Lung microvascular endothelial cell (primary cell): ENCODE results near the gene NKD1. TPM values are rescaled to one million over a fixed set of nuclear protein-coding genes. Genes with fewer than 3 reads are reported as not detected.

Experiments
- DNase-seq, 2 donors: peaks; one replicate each; pipeline versions ENCODE4 v3.0.0 to v3.0.0-alpha.2; 2010; ENCODE audit warnings: low read depth in 2 of 2
- total RNA-seq: library from RNA; depleted of rRNA; stranded (reverse); fragments of >200 nt; gene quantifications from 2 replicates; pipeline ENCODE4 v1.2.1, GENCODE V29; 2014

Gene NKD1
- total RNA-seq, 1 donor from 2014 or later, result under 0.01 TPM

DNA sequence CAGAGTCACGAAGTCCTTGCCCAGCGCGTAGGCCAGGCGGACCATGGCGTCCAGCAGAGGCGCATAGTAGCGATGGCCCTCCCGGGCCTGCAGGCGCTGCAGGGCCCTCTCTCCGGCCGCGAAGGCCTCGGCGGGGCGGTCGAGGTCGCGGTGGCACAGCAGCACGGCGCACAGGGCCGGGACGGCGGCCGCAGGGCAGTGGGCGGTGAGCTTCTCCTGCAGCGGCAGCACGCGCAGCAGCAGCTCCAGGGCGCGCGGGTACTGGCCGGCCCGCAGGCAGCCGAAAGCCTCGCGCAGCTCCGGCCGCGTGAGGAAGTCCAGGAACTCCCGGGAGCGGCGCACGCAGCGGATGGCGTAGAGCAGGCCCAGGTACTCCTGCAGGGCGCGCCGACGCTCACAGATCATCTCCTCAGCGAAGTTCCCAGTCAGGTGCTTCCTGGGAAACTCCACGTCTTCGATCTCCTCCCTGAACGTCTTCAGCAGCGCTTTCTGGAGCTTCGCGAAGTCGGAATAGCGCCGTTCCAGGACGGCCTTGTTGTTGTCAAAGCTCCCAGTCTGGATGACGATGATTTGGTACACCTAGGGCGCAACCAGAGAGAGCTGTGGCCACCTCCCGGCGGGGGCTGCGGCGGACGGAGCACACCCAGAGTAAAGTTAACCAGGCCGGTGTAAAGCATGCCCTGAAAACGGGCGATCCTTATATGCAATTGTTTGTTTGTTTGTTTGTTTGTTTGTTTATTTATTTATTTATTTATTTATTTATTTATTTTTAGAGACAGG is 125.5 kb downstream of the NKD1 start:
- DNase-seq, result no peak

DNA sequence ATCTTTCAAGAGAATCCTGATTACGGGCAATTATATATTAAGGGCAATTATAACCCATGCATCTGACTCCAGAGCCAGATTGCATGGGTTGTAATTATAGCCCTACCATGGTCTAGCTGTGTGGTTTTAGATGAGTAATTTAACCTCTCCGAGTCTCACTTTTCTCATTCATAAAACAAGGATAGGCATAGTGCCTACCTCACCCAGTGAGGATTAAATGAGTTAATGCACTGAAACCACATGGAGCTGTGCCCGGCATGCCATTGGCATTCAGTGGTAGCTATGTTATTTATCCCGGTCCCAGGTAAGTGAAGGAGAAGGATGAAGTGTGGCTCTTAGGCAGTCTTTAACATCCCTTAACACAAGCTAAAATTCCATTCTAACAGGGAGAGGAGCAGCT is 126.6 kb downstream of the NKD1 start:
- DNase-seq, result no peak

DNA sequence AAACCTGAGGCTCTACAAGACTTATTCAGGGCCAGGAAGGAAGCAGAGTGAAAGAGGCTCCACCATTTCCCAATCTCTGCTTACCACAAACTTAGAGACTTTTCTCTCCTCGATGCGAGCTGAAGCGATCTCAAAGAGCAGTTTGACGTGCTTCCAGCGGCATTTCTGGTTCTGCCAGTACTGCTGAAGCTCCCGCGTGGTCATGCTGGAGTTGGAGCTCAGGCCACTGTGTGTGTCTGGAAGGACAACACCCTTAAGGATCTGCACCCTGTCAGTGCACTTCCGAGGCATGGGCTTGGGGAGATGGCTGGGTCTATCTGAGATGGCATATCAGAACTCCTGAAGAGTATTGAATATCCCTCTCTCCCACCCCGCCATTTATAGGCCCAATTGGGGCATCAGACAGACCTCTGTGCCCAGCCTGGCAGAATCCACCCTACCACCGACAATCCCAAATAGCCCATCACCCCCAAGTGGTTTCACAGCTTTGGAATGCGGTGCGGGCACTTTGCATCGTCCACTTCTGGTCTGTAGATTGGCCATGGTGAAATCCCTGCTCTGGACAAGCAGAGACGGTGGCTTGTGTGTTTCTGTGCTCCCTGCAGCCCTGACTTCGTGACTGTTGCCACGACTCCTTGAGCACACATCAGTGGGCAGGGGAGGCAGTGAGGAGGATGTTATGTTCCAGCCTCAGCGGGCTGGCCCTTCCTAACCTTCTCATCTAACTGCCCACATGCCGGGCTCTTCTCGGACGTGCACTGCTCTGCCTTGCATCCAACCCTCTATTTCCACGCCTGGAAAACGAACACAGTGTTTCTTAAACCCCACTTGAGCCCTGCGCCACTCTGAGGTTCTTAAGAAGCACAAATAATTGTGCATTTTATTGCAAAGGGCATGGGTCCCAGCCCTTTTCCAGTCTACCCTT is 127.8 kb downstream of the NKD1 start:
- DNase-seq, result no peak

DNA sequence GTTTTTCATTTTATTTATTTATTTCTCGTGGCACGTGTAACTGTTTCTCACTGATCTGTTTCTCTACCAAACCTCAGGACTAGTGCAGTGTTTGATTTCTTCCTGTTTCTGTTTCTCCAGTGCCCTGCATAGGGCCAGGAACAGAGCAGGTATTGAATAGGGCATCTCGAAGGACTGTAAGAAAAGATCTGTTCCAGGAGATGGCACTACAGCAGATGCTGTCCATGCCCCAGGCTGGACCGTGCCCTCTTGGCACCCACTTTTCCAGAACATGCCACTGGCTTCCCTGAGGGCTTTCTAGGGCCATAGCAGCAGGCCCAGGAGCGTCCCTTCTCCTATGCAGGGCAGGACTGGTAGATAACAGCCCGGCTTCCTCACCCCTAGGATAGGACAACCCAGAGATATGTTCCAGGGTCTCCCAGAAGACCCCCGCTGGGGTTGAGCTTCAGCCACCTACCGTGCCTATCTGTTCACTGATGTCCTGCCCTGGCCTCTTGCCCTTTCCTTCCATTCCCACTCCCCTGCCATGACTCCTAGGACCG is 128.6 kb downstream of the NKD1 start:
- no peak for DNase-seq

DNA sequence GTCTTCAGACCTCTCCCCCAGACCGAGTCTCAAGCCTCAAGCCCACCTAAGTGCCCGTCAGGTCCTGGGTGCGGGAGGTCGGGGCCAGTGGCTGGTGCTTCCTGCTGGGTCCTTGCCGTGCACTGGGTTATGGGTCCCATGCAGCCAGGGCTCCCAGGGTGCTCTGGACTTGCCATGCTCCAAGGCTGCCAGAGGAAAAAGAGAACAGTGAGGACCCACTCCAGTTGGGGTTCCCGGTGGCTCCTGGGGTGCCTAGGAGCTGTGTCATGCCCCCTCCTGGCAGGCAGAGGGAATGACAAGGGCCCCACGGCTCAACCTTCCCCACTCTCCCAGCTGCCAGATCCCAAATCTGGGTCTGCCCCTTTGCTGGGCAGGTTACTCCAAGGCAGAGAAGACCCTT is 129.2 kb downstream of the NKD1 start:
- DNase-seq, result no peak

DNA sequence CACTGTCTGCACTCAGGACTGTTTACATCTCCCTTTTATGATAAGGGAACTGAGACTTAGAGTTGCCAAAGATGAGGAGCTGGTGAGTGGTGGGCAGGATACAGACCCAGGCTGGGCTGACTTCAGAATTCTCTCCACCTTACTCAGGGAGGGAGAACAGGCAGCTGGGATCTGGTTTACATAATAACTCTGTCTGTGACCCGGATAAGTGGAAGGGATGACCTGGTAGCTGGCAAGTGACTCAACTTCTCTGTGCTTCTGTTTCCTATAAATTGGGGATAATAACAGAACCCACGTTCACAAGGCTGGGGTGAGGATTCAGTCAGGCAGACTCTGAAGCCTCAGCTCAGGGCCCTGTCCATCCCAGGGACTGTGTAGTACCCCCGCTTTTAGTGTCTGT is 130.3 kb downstream of the NKD1 start:
- no peak for DNase-seq

DNA sequence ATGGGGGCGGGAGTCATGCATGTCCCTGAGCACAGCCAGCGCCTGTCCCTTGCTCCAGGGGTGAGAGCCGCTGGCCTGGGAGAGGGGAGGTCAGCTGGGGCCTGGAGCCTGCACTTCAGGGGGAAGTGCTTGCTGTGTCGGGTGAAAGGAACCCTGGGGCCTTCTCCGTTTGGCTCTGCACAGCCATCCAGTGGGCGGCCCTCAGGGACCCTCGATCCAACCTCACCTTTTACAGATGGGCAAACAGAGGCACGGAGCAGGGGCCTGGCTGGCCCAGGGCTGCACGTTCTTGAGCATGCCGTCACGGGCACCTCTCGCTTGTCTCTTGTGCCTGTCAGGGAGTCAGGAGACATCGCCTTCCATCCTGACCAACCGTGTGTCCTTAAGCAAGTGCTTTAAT is 131.1 kb downstream of the NKD1 start:
- no peak for DNase-seq

DNA sequence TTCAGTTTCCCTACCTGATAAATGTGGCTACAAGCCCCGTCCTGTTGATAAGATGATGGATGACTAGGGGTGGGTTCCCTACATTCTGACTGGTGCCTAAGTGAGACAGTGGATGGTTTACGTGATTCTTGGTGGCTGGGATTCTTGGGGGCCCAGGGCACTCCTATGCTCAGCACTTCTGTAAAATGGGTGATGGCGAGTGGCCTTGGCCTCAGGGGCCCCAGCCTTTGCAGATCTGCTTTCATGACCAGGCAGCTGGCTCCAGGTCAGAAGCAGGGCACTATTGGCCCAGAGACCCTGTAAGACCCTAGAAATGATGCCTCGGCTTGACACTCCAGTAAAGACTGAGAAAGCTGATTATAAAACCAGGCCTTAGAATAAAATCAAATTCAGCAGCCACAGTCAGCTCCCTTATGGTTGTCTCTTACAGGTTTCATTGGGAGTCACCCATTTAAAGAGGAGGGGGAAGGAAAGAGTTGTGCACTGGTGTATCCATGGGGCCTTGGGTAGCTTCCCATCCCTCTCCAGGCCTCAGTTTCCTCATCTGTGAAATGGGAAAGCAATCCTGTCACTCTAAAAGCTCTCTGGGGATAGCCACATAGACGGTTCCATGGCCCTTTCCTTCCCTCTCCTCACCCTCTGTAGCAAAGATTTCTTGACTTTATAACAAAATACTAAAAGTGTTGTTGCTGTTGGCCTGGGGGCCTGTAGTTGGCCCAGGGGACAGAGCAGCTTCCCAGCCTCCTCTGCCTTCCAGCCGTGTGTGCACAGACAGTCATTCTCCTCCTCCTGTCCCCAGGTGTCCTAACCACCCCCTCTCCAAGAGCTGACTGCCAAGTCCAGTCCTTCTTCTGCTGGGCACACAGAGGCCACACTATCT is 131.7 kb downstream of the NKD1 start:
- no peak for DNase-seq

DNA sequence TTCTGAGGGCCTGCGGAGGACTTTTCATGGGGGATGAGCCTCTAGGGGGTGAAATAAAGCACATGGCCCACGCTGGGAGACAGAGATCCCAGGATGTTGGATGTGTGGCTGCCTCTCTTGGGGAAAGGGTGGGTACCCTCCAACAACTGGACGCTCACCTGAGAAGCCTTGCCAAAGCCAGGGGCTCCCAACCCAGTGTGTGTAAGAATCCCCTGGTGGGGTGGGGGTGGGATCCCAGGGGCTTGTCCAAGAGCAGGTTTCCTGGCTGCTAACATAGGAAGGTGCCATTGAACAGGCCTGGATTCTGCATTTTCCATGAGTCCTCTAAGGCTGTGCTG is 132.3 kb downstream of the NKD1 start:
- no peak for DNase-seq

DNA sequence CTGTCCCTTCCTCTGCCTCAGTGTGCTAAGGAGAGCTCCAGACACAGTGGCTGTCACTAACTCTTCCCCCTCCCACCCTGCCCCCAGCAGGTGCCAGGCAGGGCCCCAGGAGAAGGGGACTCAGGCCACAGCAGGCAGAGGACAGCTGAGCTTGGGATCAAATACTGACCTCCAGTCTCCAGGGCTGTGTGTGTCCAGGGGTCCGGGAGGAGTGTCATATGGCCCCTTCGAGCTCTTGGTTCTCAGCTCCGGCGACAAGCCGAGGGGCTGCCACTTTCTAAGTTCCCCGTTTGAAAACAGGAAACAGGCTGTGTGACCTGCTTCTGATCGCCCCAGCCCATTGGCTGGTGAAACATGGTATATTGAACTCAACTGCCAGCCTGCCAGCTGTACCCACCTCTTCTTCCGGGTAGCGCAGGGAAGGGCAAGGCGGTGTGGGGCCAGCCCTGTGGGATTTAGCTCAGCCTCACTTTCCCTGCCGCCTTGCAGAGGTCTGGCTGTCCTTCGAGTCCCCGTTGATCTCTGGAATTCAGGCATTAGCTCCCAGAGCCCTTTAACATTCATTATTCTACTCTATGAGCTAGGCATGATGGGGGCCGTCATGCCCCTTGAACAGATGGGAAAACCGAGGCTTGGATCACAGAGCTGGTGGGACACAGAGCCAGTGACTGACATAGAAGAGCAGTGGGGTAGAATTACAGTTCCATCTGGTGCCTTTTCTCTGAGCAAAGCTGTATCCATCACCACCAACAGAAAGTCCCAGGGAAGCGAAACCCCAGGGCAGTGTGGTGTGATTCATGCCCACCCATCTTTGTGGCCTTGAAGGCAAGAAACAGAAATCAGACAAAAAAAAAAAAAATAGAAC is 133.1 kb downstream of the NKD1 start, which contains the start of gene SNX20:
Gene SNX20 (minus strand): TSS at position 292 of the 865 bp plus-strand sequence. CDS start 3,786 bp downstream, outside the sequence.
- no peak for DNase-seq

DNA sequence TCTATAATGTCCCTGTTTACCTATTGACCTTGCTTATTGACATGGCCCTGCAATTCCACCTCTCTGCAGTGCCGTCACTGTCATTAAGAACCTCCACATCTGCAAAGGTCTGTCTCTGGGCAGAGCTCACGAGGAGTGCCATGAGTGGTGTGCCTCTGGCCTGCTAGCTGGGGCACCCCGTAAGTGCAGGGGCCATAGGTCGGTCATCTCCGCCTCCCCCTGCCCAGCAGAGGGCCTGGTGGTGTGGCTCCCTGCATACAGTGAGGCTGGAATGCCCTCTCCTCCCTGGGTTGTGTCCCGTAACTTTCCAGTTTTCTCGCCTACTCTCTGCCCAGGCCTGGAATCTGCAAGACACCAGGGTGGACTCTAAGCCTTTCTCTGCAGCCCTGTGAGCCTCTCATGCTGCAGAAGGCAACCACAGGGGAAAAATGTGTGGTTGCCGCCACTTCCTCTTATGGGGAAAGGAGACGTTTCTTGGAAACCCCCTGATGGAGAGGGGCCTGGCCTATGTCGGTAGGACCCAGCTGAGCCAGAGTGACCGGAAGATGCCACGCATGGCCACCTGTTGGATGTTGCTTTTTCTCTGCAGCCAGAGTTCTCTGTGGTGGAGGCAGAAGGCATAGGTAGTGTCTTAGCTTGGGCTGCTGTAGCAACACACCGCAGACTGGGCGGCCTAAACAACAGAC is 135.6 kb downstream of the NKD1 start:
- DNase-seq, result no peak

DNA sequence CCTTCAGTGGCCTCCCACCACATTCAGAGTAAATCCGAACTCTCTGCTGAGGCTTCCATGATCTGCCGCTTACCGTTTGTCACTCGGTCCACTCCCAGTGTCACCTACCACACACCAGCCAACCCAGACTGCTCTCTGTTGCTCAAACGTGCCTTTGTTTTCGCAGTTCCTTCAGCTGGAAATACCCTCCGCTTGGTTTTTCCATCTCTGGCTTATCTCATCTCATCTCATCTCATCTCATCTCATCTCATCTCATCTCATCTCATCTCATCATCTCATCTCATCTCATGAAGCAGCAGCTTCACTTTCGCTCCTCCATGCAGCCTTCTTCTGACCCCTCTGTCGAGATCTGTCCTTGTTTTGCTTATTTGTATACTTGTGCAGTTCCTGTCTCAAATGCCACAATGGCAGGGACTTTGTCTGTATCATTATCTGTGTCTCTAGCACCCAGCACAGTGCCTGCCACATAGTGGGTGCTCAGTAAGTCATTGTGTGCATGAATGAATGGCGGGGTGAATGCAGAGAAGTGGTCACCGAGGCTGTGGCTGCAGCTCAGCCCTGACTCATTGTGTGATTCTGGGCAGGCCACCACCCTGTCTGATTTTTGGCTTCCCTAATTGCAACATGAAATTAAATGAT is 136.7 kb downstream of the NKD1 start:
- no peak for DNase-seq

DNA sequence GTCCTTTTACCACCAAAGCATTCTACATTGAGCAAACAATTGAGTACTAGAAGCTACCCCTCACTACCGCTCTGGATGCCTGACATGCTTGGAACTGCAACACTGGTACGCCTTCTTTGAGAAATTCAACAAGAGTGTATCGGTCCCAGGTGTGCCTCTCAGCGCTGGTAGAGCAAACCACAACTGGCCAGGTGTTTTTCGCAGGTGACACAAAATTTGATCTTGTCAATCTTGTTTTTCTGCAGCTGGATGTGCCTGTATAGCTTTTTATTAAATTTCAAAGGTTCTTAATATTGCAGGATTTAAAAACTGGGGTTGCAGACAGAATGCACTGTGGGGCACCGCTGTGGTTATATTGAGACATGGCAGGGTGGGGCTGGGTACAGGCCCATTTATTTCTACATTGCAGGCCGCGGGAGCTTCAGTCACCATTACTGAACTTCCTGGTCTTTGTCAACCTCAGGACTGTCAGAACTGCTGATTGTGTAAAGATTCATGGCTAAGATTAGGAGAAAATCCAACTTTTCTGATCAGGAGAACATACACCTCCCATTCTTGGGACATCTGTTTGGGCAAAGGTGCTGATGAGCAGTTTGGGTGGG is 137.4 kb downstream of the NKD1 start:
- no peak for DNase-seq

DNA sequence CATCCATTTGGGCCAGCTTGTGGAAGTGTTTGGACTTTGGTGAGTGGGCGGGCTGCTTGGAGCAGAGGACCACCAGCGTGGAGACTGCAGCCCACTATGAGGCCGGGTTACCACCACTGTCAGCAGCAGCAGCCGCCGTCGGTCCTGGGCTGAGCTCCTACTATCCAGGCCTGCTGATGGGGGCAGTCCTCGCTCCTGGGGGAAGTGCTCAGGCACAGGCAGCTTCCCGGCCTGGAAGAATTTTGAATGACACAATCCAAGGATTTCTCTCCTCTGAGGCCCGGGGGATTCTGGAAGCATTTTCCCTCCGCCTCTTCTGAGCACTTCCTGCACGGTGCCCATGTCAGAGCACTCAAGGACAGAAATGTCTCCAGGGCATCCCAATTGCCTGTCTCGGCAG is 139.9 kb downstream of the NKD1 start:
- no peak for DNase-seq

DNA sequence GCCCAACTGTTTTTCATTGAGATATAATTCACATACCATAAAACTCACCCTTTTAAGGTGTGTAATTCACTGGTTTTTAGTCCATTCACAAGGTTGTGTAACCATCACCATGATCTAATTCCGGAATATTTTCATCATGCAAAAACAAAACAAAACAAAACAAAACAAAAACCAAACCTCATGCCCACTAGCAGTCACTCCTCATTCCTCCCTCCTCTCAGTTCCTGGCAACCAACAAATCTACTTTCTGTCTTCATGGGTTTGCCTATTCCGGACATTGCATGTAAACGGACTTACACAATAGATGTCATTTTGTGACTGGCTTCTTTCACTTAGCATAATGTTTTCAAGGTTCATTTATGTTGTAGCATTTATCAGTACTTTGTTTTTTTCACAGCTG is 140.7 kb downstream of the NKD1 start:
- DNase-seq, result no peak

DNA sequence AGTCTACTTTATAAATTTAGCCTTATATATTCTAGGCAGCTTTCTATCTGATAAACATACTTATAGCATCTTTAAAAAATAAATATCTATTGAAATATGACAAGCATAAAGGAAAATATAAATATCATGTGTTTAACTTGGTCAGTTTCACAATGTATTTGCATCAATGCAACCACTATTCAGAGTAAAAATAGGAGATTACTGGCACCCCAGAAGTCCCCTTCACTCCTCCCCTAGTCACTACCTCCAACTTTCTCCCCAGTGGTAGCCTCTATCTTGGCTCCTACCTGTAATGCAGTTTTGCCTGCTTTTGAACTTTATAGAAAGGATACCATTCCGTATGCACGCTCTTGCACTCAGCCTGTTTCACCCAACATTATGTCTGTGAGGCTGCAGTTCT is 142.0 kb downstream of the NKD1 start:
- no peak for DNase-seq

DNA sequence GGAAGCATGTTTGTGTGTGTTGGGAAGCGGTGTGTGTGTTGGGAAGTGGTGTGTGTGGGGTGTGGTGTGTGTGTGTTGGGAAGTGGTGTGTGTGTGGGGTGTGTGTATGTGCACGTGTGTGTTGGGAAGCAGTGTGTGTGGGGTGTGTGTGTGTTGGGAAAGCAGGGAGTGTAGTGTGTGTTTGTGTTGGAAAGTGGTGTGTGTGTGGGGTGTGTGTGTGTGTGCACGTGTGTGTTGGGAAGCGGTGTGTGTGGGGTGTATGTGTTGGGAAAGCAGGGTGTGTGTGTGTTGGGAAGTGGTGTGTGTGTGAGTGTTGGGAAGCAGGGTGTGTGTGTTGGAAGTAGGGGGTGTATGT is 144.4 kb downstream of the NKD1 start:
- peak in 1 of 2 donors; percentile 13 for DNase-seq

DNA sequence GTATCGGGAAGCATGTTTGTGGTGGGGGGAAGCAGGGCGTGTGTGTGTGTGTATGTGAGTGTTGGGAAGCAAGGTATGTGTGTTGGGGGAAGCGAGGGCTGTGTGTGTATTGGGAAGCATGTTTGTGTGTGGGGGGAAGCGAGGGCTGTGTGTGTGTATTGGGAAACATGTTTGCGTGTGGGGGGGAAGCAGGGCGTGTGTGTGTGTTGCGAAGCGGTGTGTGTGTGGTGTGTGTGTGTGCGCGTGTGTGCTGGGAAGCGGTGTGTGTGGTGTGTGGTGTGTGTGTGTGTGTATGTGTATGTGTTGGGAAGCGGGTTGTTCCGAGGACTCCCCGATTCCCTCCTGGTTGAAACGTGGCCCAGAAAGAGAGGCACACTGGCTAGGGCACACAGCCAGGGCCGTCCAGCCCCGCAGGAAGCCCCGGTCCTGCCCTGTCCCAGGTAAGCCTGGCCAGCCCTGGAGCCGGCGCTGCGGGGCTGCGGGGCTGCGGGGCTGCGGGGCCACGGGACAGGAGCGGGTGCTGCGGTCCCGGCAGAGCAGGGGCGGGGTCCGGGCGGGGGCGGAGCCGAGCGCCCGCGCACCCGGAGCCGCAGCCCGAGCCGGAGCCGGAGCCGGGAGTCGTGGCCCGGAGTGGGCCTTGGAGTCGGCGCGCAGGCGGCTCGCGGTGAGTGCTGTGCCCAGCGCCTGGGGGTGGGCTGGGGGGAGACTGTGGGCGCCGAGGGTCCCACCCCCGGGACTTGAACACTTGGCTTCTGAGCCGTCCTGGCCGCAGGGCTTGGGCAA is 145.0 kb downstream of the NKD1 start, which contains the start of gene NOD2:
Gene NOD2 (plus strand): TSS at position 608 of the 783 bp plus-strand sequence. CDS start 5,890 bp downstream, outside the sequence.
- DNase-seq, result peak in 1 of 2 donors; percentile 48
